ENCODE results near the gene PCNX3.
"Not testable (repeated sequence)": the region's sequence is repeated elsewhere in the genome, so short reads cannot be mapped to it uniquely, and the experiment has no call there.

The PCNX3 gene

GRCh38 chr11:65654375-65655349 lies 39.1 kb downstream of the PCNX3 start:
- DNase-seq (ENCODE audit: low spot score), result peak; percentile 70

DNA sequence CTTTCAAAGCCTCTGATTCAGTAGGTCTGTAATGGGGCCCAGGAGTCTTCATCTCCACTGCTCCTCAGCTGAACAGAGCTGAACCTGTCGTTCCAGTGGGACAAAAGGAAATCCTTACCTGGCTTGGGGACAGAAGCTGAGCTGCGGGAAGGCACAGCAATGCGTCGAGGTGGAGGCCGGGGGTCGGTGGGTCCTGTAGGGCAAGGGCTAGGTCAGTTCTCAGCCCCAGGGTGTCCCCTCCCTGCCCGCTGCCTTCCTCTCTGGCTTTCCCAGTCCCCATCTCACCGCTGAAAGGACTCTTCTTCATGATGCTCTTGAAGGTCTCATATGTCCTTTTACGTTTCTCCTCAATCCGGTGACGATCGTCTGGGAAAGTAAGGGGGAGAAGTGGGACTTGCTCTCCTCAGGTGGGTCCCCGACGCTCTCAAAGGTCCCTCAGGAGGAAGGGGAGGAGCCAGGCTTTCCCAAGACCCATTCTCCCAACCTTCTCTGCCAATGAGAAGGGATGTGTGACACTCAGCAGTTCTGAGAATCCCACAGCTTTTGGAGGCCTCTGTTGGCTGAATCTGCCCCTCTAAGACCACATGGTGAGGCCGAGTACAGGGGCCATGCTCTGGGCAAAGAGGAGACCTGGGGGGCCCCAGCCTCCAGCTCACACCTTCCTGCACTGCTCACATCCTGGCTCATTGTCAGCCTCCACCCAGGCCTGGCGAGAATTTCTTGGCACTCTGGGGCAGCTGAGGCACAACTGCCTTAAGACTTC lies 40.2 kb downstream of the PCNX3 start:
- DNase-seq (ENCODE audit: low spot score), result no peak

DNA sequence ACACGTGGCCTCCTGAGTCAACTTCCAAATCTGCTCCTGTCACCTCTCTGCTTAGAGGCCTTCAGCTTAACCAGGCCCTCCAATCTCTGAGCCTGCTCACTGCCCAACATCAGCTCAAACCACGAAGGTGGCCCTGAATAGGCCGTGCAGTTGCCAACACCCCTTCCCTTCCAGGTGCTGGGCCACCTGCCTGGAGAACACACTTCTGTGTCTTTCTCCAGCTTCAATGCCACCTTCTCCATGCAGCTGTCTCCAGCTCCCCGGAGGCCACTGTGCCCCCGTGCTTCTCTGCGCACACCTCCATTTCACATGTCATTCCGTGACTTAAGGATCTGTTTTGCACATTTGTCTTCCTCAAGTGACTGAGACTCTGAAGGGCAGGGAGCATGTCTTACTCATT lies 41.9 kb downstream of the PCNX3 start:
- DNase-seq (ENCODE audit: low spot score), result no peak

GRCh38 chr11:65658174-65659021 lies 42.8 kb downstream of the PCNX3 start:
- no peak for DNase-seq (ENCODE audit: low spot score)

- no peak for DNase-seq (ENCODE audit: low spot score)
These were observed 44.5 kb downstream of the PCNX3 start for GRCh38 chr11:65660038-65660437.

DNA sequence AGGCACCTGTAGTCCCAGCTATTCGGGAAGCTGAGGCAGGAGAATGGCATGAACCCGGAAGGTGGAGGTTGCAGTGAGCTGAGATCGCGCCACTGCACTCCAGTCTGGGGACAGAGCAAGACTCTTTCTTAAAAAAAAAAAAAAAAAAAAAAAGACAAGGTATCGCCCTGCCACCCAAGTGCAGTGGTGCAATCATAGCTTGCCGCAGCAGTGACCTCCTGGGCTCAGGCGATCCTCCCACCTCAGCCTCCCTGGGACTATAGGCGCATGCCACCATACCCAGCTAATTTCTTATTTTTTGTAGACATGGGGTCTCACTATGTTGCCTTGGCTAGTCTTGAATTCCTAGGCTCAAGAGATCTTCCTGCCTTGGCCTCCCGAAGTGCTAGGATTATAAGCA lies 45.3 kb downstream of the PCNX3 start:
- not testable (repeated sequence) for DNase-seq (ENCODE audit: low spot score)

DNA sequence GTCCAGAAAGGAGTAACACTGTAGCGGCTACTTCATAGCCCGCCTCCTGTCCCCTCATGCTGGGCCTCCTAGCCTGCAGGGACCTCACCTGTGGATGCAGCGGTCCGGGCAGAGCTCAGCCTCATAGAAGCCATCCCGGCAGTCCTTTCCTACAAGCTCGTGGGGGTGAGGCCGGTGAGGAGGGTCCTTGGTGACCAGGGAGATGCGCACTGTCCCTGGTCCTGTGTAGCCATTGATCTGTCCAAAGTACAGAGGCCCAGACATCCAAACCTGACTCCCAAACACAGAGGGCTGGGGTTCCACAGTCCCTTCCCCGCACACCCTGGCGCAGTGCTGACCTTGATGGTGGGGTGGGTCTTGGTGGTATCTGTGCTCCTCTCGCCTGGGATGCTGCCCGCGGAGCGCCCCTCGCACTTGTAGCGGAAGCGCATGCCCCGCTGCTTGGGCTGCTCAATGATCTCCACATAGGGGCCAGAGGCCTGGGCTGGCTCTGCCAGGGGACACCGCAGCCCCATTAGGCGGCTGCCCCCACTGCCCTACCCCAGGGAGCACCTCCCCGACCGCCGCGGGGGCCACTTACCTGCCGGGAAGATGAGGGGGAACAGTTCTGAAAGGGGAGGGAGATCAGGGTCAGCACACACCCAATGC lies 46.1 kb downstream of the PCNX3 start:
- no peak for DNase-seq (ENCODE audit: low spot score)

- no peak for DNase-seq (ENCODE audit: low spot score)
These were observed 46.7 kb downstream of the PCNX3 start for GRCh38 chr11:65662247-65662798.

GRCh38 chr11:65662799-65663638 lies 47.4 kb downstream of the PCNX3 start, which contains the start of gene RELA:
RELA (minus strand) TSS chr11:65662916; CDS start chr11:65662832, 84 bp downstream.
- peak; percentile 97 for DNase-seq (ENCODE audit: low spot score)

DNA sequence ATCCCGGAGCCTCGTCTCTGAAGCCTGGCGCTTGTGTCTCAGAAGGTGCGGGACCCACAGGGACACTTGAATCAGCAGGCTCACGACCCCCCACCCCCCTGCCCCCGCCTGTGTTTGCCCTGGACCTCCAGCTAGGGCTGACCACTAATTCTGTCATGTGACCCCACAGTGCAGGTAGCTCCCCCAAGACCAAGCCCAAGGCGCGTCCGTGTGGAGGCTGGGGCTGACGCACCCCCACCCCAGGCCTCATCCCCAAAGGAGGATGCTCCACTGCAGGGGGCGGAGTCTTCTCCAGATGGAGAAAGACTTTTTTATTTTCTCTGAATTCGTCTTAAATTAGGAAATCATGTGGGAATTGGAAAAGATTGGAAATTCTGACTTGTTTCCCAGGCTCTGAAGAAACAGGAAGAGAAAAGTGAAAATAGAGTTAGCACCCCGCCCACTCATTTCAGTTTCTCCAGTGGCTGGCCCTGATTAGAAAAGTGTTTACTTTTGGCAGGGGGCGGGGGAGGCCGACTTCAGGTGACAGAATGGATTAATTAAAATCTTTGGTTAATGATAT lies 48.1 kb downstream of the PCNX3 start:
- DNase-seq (ENCODE audit: low spot score), result no peak

DNA sequence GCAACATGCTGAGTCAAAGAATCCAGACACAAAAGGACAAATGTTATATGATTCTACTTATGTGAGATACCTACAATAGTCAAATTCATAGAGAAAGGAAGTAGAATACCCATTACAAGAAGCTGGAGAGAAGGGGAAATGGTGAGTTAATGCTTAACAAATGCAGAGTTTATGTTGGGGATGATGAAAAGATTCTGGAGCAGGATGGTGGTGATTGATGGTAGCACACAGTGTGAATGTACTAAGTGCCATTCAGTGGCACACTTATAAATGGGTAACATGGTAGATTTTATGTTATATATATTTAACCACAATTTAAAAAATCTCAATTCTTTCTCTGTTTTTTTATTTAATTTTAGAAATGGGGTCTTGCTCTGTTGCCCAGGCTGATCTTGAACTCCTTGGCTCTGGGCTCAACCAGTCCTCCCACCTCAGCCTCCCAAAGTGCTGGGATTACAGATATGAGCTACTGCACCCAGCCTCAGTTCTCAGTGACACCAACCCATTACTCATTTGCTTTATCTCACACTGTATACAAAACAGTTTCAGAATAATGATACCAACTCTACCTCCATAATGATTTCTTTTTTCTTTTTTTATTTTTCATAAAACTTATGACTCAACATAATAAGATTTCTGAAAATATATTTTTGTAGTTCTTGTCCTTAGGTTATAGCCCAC lies 56.7 kb downstream of the PCNX3 start:
- DNase-seq (ENCODE audit: low spot score), result no peak

DNA sequence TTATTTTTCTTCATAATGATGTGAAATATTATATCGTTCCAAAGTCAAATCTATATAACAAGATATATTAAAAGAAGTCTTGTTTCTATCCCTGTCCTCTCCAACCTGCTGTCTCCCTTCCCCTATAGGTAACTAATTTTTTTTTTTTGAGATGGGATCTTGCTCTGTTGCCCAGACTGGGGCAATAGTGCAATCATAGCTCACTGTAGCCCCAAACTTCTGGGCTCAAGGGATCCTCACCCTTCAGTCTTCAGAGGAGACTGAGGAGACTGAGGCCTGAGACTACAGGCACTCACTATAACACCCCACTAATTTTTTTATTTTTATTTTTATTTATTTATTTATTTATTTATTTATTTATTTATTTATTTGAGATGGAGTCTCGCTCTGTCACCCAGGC lies 57.4 kb downstream of the PCNX3 start:
- DNase-seq (ENCODE audit: low spot score), result no peak

DNA sequence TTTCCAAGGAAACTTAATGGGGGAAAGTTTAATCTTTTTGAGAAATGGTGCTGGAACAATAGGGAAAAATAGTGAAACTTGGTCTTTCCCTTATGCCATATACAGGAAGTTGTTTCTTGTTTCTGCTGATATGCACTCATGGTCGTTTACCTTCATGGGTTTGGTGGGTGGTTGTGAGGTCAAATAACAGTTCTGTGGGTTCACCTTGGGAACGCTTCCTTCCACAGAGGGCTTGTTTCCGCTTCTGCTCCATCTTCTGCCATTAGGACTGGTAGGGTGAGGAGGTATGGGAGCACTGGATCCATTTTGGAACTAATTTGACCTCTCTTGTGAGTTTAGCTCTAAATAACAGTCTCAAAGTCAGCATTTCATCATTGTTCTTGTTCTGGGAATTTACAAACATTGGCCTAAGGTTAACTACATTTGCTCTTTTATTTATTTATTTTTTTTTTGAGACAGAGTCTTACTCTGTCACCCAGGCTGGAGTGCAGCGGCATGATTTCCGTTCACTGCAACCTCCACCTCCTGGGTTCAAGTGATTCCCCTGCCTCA lies 64.7 kb downstream of the PCNX3 start:
- DNase-seq (ENCODE audit: low spot score), result no peak

DNA sequence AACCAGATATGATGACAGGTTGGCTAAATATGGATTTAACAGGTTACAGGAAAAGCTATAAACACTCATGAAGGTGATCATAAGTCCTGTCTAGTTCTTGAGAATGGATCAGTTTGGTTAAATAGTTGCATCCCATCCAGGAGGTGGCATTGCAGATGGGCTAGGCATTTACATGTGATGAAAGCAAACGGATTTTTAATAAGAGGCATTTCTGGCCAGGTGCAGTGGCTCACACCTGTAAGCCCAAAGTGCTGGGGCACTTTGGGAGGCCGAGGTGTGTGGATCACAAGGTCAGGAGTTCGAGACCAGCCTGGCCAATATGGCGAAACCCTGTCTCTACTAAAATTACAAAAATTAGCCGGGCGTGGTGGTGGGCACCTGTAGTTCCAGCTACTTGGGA lies 67.9 kb downstream of the PCNX3 start:
- DNase-seq (ENCODE audit: low spot score), result not testable (repeated sequence)

GRCh38 chr11:65685981-65686380 lies 70.4 kb downstream of the PCNX3 start:
- DNase-seq (ENCODE audit: low spot score), result no peak
